GM12891 (cell line): ENCODE measurements around the gene SORCS1.

Experiments used
- PAX5 ChIP-seq: IDR thresholded peaks from 2 replicates; pipeline ENCODE4 v1.6.1; 2011; ENCODE audit warnings: low read length, moderate library complexity, mild to moderate bottlenecking; ENCODE audit not compliant: insufficient read depth, severe bottlenecking
- POLR2A ChIP-seq: IDR thresholded peaks from 2 replicates; pipeline ENCODE4 v1.6.1; 2011; ENCODE audit warnings: low read depth, low read length, control low read depth

GRCh38 chr10:106825576-106826364 is 338.7 kb downstream of the SORCS1 start:
- TF ChIP-seq POLR2A (no peak), PAX5 (no peak)
